ENCODE measurements around the gene CCR5AS.

Gene CCR5AS

DNA sequence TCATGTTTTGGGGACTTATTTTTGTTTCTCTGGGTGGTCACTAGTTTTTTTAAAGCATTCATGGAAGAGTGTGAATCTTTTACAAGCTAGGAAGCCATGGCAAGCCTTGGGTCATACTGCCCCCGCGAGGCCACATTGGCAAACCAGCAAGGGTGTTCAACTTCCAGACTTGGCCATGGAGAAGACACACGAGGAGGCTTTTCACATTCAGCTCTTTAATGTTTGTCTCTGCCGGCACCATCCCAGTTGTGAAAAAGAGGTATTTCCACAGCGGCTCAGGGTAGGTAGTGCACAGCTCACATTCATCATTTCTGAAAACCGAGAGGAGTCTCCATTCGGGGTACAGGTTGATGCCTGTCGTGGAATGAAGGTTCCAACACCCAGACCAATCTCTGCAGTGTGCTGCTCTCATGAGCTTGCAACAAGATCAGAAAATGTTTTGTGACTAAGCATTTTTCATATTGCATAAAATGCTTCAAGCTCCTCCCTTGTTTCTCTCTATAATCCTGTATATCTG is 28.4 kb downstream of the CCR5AS start:
- peak; percentile 49 for DNase-seq (ENCODE audit: low read depth)

DNA sequence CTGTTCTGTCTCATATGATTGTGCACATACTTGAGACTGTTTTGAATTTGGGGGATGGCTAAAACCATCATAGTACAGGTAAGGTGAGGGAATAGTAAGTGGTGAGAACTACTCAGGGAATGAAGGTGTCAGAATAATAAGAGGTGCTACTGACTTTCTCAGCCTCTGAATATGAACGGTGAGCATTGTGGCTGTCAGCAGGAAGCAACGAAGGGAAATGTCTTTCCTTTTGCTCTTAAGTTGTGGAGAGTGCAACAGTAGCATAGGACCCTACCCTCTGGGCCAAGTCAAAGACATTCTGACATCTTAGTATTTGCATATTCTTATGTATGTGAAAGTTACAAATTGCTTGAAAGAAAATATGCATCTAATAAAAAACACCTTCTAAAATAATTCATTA is 31.1 kb downstream of the CCR5AS start:
- DNase-seq (ENCODE audit: low read depth), result no peak

DNA sequence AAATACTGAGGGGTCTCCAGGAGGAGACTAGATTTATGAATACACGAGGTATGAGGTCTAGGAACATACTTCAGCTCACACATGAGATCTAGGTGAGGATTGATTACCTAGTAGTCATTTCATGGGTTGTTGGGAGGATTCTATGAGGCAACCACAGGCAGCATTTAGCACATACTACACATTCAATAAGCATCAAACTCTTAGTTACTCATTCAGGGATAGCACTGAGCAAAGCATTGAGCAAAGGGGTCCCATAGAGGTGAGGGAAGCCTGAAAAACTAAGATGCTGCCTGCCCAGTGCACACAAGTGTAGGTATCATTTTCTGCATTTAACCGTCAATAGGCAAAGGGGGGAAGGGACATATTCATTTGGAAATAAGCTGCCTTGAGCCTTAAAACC is 31.6 kb downstream of the CCR5AS start:
- DNase-seq (ENCODE audit: low read depth), result no peak

GRCh38 chr3:46374755-46375154 is 32.1 kb downstream of the CCR5AS start:
- no peak for DNase-seq (ENCODE audit: low read depth)

- DNase-seq (ENCODE audit: low read depth), result no peak
Measured at GRCh38 chr3:46372492-46373359, 34.1 kb downstream of the CCR5AS start.

DNA sequence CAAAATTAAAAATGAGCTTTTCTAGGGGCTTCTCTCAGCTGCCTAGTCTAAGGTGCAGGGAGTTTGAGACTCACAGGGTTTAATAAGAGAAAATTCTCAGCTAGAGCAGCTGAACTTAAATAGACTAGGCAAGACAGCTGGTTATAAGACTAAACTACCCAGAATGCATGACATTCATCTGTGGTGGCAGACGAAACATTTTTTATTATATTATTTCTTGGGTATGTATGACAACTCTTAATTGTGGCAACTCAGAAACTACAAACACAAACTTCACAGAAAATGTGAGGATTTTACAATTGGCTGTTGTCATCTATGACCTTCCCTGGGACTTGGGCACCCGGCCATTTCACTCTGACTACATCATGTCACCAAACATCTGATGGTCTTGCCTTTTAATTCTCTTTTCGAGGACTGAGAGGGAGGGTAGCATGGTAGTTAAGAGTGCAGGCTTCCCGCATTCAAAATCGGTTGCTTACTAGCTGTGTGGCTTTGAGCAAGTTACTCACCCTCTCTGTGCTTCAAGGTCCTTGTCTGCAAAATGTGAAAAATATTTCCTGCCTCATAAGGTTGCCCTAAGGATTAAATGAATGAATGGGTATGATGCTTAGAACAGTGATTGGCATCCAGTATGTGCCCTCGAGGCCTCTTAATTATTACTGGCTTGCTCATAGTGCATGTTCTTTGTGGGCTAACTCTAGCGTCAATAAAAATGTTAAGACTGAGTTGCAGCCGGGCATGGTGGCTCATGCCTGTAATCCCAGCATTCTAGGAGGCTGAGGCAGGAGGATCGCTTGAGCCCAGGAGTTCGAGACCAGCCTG is 35.1 kb downstream of the CCR5AS start:
- no peak for DNase-seq (ENCODE audit: low read depth)

- DNase-seq (ENCODE audit: low read depth), result no peak
Measured at GRCh38 chr3:46370839-46371518, 35.9 kb downstream of the CCR5AS start, which contains the start of gene CCR5. CCR5 (plus strand) TSS chr3:46370946; CDS start chr3:46372903, 1,957 bp downstream.

- DNase-seq (ENCODE audit: low read depth), result peak; percentile 24
Measured at GRCh38 chr3:46369675-46370132, 37.2 kb downstream of the CCR5AS start.

DNA sequence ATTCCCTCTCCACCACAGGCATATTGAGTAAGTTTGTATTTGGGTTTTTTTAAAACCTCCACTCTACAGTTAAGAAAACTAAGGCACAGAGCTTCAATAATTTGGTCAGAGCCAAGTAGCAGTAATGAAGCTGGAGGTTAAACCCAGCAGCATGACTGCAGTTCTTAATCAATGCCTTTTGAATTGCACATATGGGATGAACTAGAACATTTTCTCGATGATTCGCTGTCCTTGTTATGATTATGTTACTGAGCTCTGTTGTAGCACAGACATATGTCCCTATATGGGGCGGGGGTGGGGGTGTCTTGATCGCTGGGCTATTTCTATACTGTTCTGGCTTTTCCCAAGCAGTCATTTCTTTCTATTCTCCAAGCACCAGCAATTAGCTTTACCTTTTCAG is 37.7 kb downstream of the CCR5AS start:
- DNase-seq (ENCODE audit: low read depth), result no peak

DNA sequence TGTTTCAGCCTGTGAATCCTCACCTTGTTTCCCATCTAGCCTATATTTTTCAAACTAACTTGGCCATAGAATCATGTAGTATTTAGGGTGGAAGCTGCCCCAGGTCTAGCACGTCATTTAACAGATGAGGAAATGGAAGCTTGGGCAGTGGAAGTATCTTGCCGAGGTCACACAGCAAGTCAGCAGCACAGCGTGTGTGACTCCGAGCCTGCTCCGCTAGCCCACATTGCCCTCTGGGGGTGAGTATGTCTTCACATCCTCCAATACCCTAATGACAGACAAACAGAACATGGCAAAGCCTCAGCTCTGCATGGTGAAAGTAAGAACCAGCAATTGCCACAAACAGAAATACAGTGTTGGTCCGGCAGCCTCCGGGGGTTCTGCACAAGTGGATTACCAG is 38.3 kb downstream of the CCR5AS start:
- peak; percentile 41 for DNase-seq (ENCODE audit: low read depth)

GRCh38 chr3:46367811-46368210 is 39.1 kb downstream of the CCR5AS start:
- no peak for DNase-seq (ENCODE audit: low read depth)

- no peak for DNase-seq (ENCODE audit: low read depth)
Measured at GRCh38 chr3:46365737-46366524, 40.9 kb downstream of the CCR5AS start.

DNA sequence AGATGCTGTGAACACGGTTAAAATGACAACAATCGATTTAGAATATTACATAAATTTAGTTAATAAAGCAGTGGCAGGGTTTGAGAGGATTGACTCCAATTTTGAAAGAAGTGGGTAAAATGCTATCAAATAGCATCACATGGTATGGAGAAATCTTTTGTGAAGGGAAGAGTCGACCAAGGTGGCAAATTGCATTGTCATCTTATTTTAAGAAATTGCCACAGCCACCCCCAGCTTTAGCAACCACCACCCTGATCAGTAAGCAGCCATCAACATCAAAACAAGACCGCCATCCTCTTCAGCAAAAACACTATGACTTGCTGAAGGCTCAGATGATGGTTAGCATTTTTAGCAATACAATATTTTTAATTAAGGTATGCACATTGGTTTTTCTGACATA is 41.8 kb downstream of the CCR5AS start:
- DNase-seq (ENCODE audit: low read depth), result no peak

- DNase-seq (ENCODE audit: low read depth), result no peak
Measured at GRCh38 chr3:46361408-46362283, 45.2 kb downstream of the CCR5AS start.

DNA sequence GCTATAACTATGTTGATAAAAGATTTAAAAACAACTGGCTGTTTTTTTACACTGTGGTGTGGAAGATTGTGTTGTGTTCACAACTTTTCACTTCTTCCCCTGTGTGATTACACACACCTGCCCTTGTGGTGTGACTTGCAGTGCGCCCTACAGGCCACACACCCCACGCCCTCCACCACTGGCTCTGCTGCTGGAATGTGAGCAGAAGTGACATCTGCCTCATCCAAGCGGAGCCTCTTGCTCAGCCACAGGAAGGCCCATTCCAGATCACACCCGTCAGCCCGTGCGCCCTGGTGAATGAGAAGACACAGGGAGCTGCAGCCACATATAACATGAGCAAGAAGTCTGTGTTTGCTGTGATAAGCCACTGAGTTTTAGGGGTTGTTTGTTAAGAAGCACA is 46.0 kb downstream of the CCR5AS start:
- no peak for DNase-seq (ENCODE audit: low read depth)

DNA sequence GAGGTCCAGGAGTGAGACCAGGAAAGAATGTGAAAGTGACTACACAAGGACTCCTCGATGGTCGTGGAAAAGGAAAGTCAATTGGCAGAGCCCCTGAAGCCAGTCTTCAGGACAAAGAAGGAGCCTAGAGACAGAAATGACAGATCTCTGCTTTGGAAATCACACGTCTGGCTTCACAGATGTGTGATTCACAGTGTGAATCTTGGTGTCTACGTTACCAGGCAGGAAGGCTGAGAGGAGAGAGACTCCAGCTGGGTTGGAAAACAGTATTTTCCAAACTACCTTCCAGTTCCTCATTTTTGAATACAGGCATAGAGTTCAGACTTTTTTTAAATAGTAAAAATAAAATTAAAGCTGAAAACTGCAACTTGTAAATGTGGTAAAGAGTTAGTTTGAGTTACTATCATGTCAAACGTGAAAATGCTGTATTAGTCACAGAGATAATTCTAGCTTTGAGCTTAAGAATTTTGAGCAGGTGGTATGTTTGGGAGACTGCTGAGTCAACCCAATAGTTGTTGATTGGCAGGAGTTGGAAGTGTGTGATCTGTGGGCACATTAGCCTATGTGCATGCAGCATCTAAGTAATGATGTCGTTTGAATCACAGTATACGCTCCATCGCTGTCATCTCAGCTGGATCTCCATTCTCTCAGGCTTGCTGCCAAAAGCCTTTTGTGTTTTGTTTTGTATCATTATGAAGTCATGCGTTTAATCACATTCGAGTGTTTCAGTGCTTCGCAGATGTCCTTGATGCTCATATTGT is 47.0 kb downstream of the CCR5AS start:
- no peak for DNase-seq (ENCODE audit: low read depth)

- no peak for DNase-seq (ENCODE audit: low read depth)
Measured at GRCh38 chr3:46358466-46358865, 48.4 kb downstream of the CCR5AS start.

- no peak for DNase-seq (ENCODE audit: low read depth)
Measured at GRCh38 chr3:46356909-46357308, 50.0 kb downstream of the CCR5AS start.

GRCh38 chr3:46356276-46356675 is 50.6 kb downstream of the CCR5AS start:
- no peak for DNase-seq (ENCODE audit: low read depth)

DNA sequence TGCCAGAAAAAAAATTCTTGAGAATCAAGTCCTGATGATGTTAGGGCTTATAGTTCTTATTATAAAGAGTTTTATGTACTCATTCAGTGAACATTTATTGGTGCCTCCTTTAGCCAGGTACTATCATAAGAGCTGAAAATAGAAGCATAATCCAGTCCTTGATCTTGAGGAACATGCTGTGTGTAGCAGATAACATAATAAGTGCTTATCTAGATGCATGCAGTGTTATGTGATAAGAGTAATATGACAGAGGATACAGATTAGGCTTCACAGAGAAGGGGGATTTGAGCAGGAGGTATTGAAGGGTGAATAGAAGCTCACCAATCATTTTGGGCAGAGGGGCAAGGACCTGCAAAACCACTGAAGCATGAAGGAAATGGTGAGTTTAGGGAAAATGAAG is 51.9 kb downstream of the CCR5AS start:
- no peak for DNase-seq (ENCODE audit: low read depth)
